T47D (cell line): ENCODE measurements around the gene GPR62.
"Not testable (repeated sequence)": the region's sequence is repeated elsewhere in the genome, so short reads cannot be mapped to it uniquely, and the experiment has no call there.

Experiments
- DNase-seq, 2 experiments: peaks; one replicate each; pipeline versions ENCODE4 v3.0.0 to v3.0.0-alpha.2; 2011 to 2012; ENCODE audit warnings: low read depth in 1 of 2, low spot score in 1 of 2
- JUND ChIP-seq: IDR thresholded peaks from 2 replicates; pipeline ENCODE4 v1.6.1; 2012; ENCODE audit warnings: low read depth
- in situ Hi-C: cut with HindIII; loops from 2 replicates; pipeline ENCODE4 v1.10.0; 2016; ENCODE audit warnings: low sequenced_read_pairs, low pct_unique_long_range_greater_than_20kb

The GPR62 gene

GRCh38 chr3:51985063-51985462 is 29.9 kb downstream of the GPR62 start:
- TF ChIP-seq JUND: no peak

DNA sequence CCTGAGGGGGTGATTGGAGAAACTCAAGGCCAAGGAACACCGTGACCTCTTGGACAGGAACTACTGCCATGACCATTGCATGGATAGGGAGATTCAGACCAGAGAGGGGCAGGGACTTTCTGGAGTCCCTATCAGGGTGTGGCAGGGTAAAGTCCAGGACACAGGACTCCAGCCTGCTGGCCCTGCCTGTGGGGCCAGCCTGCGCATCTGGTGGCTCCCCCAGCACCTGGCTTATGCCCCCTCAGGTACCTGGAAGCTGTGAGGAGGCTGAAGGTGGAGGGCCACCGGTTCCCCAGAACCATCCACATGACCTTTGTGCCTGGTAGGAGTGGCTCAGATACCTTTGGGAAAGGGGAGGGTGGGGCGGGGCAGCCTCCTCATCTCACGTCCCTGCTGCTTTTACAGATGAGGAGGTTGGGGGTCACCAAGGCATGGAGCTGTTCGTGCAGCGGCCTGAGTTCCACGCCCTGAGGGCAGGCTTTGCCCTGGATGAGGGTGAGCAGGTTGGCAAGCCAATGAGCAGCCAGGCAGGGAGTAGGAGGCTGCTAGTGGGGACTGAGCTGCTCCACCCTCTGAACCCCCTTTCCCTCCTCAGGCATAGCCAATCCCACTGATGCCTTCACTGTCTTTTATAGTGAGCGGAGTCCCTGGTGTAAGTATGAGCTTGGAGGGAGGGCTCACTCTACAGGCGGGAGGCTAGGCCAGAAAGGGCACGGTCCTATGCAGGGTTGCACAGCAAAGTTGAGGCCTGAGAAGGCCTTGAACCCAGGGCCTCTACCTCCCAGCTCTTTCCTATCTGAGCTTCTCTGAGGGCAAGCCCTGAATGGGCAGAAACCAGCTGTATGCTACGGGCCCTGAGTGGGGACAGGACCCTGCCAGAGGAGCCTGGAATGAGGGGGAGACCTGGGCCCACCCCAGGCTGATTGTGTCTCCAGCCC is 31.1 kb downstream of the GPR62 start:
- no peak for DNase-seq
- TF ChIP-seq JUND: no peak
- in situ Hi-C loops: no loop called here

More at GRCh38 chr3:51985063-51985462, 29.9 kb downstream of the GPR62 start:
- in situ Hi-C loops: no loop called here
- no peak for DNase-seq

GRCh38 chr3:51987568-51987967 is 32.4 kb downstream of the GPR62 start:
- no peak for TF ChIP-seq JUND
- in situ Hi-C loops: no loop called here
- no peak for DNase-seq

DNA sequence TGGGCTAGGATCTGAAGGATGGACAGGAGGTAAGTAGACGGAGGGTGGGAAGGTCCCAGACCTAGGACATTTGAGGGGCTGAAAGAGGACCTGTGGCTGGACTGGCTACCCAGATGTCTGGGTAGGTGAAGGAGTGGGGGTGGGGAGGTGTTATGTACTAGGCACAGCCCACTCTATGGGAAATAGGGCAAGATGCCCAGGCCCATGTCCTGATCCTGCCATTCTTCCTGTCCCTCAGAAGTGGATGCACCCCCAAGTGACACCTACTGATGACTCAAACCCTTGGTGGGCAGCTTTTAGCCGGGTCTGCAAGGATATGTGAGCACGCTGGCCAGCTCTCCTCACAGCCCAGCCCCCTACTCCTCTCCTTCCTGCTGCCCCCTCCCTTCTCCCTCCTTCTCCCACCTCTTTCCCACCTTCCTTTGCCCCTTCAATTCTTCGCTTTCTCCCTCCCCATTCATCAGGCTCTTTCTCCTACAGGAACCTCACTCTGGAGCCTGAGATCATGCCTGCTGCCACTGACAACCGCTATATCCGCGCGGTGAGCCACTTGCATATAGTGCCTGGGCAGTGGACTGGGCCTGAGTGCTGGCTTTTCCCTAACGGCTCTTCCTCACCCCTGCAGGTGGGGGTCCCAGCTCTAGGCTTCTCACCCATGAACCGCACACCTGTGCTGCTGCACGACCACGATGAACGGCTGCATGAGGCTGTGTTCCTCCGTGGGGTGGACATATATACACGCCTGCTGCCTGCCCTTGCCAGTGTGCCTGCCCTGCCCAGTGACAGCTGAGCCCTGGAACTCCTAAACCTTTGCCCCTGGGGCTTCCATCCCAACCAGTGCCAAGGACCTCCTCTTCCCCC is 33.3 kb downstream of the GPR62 start:
- in situ Hi-C loops: no loop called here
- TF ChIP-seq JUND: no peak
- no peak for DNase-seq

GRCh38 chr3:51990501-51990971 is 35.4 kb downstream of the GPR62 start:
- in situ Hi-C loops: not testable (repeated sequence)

DNA sequence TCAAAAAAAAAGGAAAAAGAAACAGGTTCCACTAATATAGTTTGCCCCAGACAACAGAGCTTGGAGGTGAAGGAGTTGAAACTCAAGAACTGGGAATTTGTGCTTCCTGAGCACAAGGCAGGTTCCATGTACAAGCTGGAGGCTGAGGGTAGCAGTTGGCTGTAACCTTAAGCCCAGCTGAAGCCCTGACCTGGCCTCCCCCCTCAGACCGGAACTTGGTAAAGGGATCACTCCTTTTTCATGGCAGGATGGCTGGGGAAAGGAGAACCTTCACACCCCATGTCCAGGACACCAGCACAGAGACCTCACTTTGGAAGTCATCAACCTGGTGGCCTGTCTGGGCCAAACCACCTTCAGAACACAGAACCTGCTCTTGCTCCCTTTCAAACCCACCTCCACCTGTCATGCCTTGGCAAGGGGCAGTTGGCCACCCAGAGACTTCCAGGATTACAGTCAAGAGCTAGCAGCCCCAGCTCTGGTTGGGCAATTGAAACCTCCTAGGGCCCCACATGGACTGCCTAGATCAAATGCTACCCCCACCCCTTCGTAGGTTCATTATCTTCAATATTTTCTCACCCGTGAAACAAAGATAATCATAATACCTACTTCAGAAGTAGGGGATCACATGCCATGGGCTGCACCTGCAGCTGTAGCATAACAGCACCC is 37.0 kb downstream of the GPR62 start:
- TF ChIP-seq JUND: no peak
- in situ Hi-C loops: no loop called here
- DNase-seq: no peak

More at GRCh38 chr3:51990501-51990971, 35.4 kb downstream of the GPR62 start:
- DNase-seq: not testable (repeated sequence)

DNA sequence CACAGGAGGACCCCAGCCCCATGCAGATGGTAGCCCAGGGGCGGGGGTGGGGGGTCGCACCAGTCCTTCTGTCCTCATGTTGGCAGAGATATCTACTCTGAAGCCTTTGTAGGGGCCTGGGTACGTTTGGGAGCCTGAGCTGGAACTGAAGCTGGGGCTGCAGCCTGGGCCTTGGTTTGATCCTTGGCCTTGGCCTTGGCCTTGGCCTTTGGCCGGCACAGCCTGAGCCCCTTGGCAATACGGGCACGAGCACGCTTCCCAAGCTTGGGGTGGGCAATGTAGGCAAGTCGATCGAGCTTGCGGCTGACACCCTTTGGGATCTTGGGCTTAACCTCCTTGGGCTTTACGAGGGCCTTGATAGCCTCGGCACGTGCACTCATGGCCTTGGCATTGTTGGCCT is 38.5 kb downstream of the GPR62 start:
- DNase-seq, in situ Hi-C loops: not testable (repeated sequence)

DNA sequence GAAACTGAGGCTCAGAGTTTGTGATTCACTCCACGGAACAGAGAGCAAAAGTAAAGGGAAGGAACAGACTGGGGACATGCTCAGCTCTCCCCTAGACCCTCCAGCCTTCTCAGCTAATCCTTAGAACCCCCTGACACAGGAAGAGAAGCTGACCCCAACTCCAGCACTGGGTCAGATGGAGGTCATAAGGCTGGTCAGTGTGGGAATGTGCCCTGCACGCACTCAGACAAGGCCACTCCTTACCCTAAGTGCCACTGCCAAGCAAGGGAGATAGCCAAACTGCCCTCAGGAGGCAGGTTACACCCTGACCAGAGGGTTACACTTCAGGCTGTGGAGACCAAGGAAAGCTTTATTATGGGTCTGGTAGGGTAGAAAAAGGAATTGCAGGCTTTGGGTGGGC is 39.3 kb downstream of the GPR62 start:
- no peak for DNase-seq

DNA sequence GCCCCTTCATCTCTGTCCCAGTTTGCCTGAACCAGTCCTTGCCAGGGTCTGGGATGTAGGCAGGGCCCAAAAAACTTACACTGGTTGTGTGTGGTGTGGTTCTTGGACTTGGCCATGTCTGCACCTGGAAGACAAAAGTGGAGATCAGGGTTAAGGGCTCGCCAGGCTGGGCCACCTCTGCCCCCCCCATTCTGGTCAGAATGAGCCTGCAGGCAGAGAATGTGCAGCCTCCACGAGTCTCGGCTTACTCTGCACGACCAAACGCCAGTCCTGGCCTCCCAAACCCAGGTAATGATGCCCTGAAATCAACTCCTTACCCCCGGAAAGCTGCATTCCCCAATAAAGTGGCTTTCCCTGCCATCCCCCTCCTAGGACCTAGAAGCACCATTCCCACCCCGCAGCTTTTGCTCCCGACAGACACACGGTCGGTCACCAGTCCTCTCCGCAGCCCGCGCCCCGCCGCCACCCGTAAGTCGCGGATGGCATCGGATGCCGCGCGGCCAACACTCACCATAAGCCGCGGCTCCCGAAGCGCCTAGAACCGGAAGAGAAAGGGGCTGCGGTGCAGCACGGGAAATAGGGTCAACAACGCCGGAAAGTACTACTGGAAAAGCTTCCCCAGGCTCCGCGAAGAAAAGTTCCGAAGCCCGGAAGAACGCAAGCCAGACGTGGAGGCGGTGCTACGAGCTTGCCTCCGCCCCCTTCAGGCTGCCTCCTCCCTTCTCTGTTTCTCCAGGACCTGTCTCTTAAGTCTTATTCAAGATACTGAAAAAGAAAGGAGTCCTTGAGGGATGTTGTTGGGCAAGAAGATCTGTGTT is 40.4 kb downstream of the GPR62 start, which contains the start of gene RPL29:
TSS of gene RPL29 (minus strand) at position 550 of the 818 bp plus-strand sequence. CDS start at position 116, 434 bp downstream.
- TF ChIP-seq JUND: no peak
- DNase-seq: peak; percentile 72 to 94
- in situ Hi-C loops: no loop called here

More for the DNA sequence above, 39.3 kb downstream of the GPR62 start:
- TF ChIP-seq JUND: no peak
- in situ Hi-C loops: no loop called here

- no peak for DNase-seq
- TF ChIP-seq JUND: no peak
- in situ Hi-C loops: no loop called here
These were observed 42.0 kb downstream of the GPR62 start for GRCh38 chr3:51997172-51997571.

DNA sequence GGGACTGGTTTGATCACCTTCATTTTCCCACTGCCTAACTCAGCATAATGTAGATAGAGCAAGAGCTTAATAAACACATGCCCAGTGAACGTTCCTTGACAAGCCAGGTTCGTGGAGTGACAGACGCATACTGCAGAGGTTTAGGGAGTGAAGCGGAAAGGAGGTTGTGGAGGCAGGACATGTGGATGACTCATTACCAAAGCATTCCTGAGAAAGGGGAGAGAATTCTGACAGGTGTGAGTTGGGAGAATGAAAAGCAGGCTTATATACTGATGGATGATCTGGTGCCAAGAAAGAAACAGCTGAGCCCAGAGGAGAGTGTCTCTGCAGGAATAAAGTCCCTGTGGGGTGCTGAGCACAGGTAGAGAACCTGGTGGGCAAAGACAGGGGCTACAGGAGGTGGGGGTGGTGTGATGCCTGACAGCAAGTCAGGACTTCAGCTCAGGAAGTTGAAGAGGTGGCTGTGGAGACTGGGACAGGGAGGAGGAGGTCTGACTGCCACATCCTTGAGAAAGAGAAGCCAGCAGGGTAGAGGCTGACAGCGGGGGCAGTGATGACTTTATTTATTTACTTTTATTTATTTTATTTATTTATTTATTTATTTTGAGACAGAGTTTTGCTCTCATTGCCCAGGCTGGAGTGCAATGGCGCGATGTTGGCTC is 42.9 kb downstream of the GPR62 start:
- peak; percentile 62 to 80 for DNase-seq
- peak; percentile 66 for TF ChIP-seq JUND
- in situ Hi-C loops: no loop called here
